ENCODE results near the gene GINS1.

Gene GINS1

GRCh38 chr20:25407311-25408169 lies at the start of gene GINS1:
Gene GINS1 (plus strand): TSS chr20:25407673. CDS start chr20:25407821, 148 bp downstream.
- FAIRE-seq: peak; percentile 22

GRCh38 chr20:25360631-25361286 lies 46.7 kb upstream of the GINS1 start:
- no peak for FAIRE-seq

- FAIRE-seq: no peak
These were observed 46.2 kb upstream of the GINS1 start for GRCh38 chr20:25361287-25361683.

GRCh38 chr20:25364180-25364788 lies 43.2 kb upstream of the GINS1 start:
- no peak for FAIRE-seq

- no peak for FAIRE-seq
These were observed 42.4 kb upstream of the GINS1 start for GRCh38 chr20:25364879-25365699.

GRCh38 chr20:25368526-25368925 lies 38.9 kb upstream of the GINS1 start:
- no peak for FAIRE-seq

DNA sequence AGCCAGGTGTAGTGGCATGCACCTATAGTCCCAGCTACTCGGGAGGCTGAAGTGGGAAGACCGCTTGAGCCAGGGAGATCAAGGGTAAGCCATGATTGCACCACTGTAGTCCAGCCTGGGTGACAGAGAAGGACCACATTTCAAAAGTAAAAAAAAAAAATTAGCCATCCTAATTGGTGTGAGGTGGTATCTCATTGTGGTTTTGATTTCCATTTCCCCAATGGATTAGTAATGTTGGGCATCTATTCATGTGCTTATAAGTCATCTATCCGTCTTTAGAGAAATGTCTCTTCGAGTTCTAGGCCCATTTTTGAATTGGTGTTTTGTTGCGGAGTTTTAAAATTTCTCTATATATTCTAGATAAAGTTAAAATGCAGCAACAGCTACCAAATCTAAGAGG lies 38.5 kb upstream of the GINS1 start:
- no peak for FAIRE-seq

DNA sequence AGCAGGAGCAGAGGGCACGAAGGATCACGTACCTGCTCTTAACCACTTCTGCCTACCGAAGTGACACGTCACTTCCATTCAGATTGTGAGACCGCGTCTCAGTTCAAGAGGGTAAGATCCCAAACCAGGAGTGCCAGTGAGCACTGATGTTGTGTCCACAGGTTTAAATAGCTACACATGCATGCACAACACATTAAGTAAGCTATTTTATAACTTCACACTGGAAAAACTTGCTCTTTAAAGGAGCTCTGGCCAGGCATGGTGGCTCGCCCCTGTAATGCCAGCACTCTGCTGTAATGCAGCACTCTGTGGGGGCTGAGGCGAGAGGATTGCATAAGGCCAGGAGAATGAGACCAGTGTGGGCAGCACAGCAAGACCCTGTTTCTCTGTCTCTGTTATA lies 37.9 kb upstream of the GINS1 start:
- FAIRE-seq: no peak

- no peak for FAIRE-seq
These were observed 37.5 kb upstream of the GINS1 start for GRCh38 chr20:25369971-25370370.

DNA sequence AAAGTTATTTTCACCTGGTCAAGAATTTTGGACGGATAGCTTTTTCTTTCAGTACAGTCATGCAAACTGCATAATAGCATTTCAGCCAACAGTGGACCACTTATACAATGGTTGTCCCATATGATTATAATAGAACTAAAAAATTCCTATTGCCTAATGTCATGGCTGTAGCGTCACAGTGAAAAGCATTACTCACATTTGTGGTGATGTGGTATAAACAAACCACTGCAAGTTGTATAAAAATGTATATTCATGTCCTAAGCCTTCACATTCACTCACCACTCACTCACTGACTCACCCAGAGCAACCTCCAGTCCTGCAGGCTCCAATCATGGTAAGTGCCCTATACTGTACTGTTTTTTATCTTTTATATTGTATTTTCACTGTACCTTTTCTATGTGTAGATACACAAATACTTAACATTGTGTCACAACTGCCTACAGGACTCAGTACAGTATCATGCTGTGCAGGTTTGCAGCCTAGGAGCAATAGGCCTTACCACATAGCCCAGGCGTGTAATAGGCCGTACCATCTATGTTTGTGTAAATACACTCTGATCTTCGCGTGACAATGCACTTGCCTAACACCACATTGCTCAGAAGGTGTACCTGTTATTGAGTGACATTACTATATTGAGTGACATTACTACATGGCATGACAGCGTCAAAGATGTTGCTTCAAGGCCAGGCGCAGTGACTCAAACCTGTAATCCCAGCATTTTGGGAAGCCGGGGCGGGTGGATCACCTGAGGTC lies 34.7 kb upstream of the GINS1 start:
- FAIRE-seq: no peak

DNA sequence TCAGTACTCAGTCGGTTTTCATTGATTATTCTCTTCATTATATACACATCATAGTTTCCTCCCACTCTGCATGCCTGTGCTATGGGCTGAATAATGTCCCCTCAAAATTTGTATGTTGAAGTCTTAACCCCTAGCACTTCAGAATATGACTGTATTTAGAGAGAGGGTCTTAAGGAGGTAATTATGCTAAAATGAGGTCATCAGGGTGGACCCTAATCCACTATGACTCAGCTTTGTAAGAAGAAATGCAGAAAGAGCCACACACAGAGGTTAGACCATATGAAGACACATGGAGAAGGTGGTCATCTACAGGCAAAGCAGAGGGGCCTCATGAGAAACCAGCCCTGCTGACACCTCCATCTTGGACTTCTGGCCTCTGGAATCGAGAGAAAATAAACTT lies 32.6 kb upstream of the GINS1 start:
- no peak for FAIRE-seq

DNA sequence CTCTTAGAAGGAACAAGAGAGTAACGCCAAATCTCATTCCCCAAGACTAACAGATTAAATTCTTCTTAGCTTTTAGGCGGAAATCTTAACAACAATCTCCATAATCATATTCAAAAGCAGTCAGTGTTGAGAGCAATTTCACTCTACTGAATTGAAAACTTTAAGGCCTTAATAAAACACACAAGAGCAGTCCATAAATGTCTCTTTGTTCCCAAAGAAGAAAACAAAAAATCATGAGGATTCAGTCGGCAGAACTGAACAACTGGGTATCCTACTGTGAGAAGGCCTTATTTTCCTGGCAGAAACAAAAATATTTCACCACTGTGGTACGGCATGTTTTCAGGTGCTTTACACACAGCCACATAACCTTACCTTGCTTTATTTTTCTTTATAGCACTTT lies 31.2 kb upstream of the GINS1 start:
- no peak for FAIRE-seq

DNA sequence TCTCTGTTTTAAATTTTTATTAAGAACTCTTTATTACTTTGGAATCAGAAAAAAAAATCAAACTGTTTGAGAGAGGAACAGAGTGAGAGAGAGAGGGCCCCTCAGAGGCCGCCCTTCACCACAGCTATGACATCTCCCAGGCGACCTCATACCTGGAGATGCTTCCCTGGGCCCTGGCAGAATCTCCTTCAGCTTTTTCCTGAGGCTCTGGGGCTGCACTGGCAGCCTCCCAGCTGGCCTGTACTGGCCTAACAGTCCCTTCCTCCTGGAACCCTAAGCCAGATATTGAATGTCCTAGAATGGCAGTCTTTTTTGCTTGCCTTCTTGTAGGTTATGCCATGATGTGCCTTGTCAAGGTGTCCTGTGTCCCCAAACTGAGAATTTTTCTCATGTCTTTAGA lies 30.6 kb upstream of the GINS1 start:
- FAIRE-seq: no peak

DNA sequence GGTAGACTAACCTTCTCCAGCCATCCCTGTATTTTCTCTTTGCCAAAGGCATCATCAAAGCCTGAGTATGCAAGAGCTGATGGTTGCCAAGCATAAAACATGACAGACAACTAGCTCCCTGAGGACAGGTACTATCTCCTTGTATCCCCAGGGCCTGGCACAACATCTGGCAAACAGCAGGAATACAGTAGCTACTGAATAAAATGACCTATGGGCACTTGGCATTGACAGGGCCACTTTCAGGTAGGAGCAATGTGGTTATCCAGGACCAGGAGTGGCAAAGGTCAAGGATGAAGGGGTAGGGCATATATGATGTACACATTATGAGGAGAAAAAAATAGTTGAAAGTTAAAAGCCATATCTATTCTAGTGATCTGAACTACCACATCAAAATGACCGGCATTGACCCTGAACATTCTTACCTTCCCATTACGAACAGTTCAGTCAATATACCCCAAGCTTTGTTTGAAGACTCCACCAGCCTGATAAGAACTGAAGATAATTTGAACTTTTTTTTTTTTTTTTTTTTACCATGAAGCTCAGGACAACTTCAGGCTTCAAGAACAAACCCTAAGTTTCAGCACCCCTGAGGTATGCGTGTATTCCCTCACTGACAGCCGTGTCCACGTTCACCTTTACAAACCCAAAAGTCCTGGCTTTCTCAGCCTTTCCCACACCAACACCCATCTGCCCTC lies 29.1 kb upstream of the GINS1 start:
- no peak for FAIRE-seq

GRCh38 chr20:25378884-25379733 lies 28.4 kb upstream of the GINS1 start:
- no peak for FAIRE-seq

GRCh38 chr20:25380945-25381614 lies 26.4 kb upstream of the GINS1 start:
- no peak for FAIRE-seq

- no peak for FAIRE-seq
These were observed 24.6 kb upstream of the GINS1 start for GRCh38 chr20:25382704-25383370.

DNA sequence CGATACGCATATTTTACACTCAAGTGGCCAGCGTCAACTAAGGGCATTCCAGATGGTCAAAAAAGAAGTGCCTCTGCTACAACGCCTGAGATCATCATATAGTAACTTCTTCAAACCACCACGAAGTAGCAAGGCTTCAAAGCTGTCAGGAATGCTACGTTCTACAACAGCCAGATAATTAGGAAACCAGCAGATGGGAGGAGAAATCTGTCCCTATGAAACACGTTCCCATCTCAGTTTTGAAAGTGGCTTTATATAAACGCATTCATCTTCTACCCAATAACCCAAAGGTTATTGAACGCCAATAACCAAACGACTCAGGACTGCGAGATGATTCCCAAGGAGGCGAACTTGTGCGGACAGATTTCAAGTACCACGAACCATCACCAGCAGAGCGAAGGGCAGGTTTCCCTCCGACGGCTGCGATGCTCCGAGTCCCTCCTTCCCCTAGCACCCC lies 18.0 kb upstream of the GINS1 start:
- no peak for FAIRE-seq

GRCh38 chr20:25389858-25390537 lies 17.5 kb upstream of the GINS1 start:
- FAIRE-seq: no peak
